GM20000 (cell line): Measurements from ENCODE around the gene BIRC3.

Experiments used
- DNase-seq: peaks from one replicate; pipeline ENCODE4 v3.0.0; 2012; ENCODE audit warnings: low spot score
- CTCF ChIP-seq: IDR thresholded peaks from 2 replicates; pipeline ENCODE4 v1.5.1; 2012; ENCODE audit warnings: mild to moderate bottlenecking, control low read depth; ENCODE audit errors: extremely low read depth, missing control alignments

BIRC3 gene

DNA sequence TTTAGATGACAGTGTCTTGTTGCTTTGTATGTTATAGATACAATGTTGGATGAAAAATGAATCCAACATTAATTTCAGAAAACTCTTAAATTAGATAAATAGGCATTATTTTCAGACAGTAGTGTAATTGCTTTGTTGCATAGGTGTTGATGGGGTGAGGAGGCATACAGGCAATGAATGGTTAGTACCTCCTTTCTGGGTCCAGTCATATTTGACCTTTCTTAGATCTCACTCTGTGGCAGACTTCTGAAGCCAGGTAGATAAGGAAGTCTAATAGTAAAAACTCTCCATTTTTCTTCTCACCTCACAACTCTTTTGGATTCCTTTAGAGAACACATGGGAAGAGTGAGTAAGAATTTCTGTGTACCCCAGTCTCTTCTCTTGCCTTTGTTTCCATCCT, 61.5 kb downstream of the BIRC3 start:
- TF ChIP-seq CTCF, result no peak
- no peak for DNase-seq

DNA sequence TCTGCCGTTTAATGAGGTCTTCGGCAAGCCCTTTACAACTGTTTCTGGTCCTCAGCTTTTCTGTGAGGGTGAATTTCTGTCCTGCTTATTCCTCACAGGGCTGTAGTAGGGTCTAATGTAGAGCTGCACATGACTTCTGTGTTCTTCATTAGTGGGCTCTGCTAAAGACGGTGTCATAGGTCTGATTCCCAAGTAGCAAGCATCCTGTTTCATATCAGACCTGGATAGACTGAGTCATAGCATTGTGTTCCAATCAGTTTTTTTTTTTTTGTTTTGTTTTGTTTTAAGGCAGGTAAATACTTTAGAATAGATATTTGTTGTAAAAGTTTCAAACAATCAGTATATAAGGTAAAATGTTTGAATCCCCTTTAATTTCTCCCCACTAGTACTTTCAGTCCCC, 65.1 kb downstream of the BIRC3 start:
- TF ChIP-seq CTCF, result no peak
- DNase-seq, result no peak

DNA sequence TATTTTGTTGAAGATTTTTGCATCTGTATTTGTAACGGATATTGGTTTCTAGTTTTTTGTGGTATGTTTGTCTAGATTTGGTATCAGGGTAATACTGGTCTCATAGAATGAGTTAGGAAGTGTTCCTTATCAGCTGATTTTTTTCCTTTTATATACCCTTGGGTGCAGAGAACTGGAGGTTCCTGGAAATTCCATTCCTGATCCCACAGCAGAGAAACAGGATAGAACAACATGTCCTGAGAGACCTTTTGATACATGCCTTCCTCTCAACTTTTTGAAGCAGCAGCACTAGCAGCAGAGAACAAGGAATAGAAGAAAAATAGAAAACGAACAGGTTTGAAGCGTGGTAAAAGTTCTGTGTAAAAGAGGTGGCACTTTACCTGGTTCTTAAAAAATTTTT, 66.6 kb downstream of the BIRC3 start:
- DNase-seq, result no peak
- no peak for TF ChIP-seq CTCF

DNA sequence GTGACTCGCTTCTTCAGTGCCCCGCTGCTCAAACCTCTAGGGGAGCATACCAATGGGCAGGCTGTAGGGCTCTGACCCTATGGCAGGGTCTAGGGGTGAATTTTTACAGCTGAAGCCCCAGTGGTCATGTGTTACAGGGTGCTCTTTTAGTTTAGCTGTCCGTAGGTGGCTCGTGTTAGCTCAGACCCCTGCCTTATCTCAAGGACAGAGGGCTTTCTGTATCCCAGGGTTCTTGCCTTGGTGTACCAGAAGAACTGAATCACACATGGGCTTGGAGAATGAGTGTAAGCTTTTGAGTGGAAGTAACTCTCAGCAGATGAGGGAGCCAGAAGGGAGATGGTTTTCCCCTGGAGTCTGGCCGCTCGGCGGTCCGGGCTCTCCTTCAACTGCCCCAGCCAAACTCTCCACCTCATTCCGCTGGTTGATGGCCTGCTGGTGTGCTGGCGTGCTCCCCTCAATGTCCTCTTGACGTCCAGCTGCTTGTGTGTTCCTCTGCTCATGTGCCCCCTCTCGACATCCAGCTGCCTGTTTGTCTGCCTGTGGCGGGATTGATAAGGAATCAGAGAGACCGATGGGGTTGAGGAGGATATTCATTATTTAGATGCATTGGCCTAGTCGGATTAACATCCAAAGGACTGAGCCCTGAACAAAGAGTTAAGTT, 67.3 kb downstream of the BIRC3 start:
- no peak for DNase-seq
- no peak for TF ChIP-seq CTCF

DNA sequence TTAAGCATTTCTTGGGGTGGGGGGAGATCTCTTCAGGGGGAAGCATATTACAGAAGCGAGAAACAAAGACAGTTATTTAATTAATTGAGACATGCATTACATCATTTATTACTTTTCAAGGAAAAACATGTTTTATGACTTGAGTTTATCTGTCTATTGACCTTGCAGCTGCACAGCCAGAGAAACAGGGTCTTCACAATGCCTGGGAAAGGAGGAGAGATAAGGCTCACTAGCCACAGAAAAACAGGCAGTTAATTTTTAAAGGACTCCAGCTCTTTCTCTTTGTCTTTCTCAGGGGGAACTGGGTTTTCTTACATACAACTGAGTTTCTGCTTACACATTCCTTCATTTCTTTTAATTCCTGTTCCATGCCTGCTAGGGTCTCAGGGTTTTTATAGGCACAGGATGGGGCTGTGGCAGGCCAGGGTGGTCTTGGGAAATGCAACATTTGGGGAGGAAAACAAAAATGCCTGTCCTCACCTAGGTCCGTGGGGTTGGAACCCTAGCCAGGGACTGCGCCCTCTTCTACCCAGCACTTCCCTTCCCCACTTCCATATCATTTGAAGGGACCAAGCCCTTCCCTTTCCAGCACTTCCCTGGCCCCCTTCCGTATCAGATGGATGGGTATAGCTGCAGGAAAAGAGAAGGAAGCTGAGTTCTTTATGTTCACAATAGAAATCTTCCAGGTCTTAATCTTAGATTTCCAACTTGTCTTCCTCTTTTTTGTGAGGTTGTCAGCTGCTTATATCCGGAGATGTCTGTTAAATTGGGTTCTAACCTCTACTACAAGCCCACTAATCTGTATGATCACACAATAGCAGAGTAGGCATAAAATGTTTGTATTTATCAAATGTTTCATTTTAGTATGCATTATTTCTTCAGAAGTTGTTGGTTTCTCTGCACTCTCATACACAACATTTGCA, 68.1 kb downstream of the BIRC3 start:
- no peak for TF ChIP-seq CTCF
- no peak for DNase-seq

DNA sequence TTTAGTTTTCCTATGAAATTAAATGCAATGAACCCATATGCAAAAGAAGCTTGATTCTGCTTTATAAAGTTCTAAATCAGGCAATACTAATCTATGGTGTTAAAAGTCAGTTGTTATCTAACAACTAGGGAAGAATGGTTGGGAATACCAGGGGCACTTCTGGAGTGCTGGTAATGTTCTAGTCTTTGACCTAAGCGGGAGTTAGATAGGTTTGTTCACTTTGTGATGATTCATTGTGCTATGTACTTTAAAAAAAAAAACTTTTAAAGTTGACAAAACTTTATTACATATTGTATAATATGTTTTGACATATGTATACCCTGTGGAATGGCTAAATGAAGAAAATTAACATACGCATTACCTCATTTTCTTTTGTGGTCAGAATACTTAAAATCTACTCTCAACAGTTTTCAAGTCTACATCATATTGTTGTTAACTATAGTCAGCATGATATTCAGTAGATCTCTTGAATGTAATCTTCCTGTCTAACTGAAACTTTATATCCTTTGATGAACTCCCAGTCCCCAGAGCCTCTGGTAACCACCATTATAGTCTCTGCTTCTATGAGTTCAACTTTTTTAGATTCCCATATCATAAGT, 69.0 kb downstream of the BIRC3 start:
- TF ChIP-seq CTCF, result no peak

More for the DNA sequence above, 69.0 kb downstream of the BIRC3 start:
- DNase-seq, result no peak
